GM19043 (cell line): ENCODE measurements around the gene KRT8.
"Not testable (repeated sequence)": the region's sequence is repeated elsewhere in the genome, so short reads cannot be mapped to it uniquely, and the experiment has no call there.

ENCODE experiments used
- ATAC-seq: cut with Tn5 transposase; IDR thresholded peaks from one replicate; pipeline ENCODE4 v1.9.1; 2021; ENCODE audit warnings: low read depth; ENCODE audit not compliant: unreplicated experiment

Gene KRT8

GRCh38 chr12:52876372-52876771 is 28.5 kb downstream of the KRT8 start:
- no peak for ATAC-seq

DNA sequence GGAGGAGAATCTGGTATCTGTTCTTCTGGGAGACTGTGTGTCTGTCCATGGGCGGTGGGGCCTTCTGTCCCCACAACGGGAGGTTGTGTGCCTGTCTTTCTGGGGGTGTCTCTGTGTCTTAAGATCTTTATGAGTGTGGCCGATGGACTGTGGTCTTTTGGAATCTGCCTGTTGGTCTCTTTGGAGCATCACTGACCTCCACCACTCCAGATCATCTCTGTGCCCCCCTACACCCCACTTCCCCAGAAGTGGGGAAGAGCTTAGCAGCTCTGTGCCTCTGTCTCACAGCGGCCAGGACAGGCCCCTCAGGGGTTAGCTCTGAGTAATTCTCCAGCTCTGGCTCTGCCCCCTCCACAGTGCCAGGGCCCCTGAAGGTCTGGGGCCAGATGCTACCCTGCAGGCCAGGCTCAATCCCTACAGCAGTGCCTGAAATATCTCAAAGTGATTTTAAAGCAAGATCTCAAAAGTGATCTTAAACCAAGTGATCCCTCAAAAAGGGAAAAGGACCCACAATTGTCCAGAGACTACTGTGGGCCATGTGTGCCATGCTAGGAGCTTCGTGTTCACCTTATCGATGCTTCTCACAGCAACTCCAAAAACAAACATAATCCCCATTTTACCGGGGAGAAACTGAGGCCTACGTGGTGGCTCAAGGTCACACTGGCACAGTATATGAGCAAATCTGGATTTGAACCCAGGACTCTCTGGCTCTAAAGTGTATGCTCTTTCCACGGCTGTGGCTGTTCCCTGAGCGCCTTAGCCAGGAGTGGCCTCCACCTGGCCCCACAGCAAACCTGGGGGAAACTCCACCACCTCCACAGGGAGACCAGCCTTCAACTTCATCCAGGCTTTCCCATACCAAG is 30.1 kb downstream of the KRT8 start:
- ATAC-seq: no peak

DNA sequence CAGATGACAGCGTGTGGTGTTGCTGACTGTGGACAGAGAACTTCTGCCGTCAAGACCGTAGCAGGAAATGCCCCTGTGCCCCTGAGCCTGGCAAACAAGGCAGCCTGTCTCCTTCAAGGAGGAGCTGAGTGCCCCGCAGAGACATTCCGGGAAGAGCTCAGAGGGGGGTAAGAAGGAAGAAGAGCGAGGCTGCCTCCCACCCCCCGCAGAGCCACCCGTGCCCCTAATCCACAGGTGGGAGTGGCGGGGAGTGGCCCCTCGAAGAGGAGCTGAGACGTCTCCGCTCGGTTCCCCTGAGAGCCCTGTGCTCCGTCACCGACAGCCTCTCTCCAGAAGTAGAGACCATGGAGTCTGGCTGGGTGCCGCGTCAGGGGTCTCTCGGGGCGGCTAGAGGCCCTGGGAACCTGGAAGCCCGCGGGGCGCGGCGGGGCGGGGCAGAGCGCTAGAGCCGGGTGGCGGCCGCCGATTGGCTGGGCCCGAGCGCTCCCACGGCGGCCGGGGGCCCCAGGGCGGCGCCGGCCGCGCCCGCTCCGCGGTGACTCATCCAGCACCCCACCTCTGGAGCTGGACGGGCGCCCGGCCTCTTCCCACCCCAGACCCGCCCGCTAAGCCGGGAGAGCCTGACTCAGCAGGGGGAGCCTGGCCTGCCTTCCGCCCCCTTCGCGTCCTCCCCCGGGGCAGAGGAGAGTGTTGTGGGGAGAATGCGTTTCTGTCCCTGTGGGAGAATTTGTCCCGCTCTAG is 30.9 kb downstream of the KRT8 start:
- ATAC-seq: no peak

- no peak for ATAC-seq
Measured at GRCh38 chr12:52873513-52873831, 31.4 kb downstream of the KRT8 start.

- no peak for ATAC-seq
Measured at GRCh38 chr12:52872644-52873389, 32.1 kb downstream of the KRT8 start.

DNA sequence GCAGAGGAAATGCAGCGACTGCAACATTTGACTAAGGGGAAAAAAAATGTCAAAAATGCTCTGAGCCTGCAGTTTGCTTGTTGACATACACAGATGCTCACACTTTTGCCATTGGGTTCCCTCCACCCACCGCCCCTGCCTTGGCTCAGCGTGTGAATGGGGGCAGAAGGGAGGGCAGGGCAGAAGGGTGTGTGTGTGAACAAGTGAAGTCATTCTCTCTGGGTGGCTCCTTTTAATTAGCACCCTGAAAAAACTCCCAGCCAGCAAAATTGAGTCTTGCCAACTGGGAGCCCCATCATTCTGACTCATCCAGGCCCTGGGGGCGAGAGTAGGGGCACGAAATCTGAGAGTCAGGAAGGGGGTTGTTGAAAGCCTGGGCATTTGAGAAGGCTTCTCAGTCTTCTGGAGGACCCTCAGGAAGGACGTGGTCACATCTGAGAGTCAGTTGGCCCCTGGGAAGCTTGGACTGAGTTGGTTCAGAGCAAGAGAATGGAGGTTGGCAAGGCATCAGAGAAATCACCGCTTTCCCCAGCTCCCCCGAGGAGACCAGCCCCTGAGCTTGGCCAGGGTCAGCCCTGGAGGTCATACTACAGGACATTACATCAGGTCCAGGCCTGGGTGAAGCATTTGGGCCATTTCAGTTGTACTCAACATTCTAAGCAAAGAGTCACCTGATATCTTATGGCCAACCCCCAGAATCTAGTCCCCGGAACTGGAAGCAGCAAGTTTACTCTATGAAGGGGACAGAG is 33.4 kb downstream of the KRT8 start:
- no peak for ATAC-seq

- no peak for ATAC-seq
Measured at GRCh38 chr12:52870361-52871290, 34.2 kb downstream of the KRT8 start.

- ATAC-seq: no peak
Measured at GRCh38 chr12:52867642-52868041, 37.2 kb downstream of the KRT8 start.

- ATAC-seq: no peak
Measured at GRCh38 chr12:52867152-52867551, 37.7 kb downstream of the KRT8 start.

DNA sequence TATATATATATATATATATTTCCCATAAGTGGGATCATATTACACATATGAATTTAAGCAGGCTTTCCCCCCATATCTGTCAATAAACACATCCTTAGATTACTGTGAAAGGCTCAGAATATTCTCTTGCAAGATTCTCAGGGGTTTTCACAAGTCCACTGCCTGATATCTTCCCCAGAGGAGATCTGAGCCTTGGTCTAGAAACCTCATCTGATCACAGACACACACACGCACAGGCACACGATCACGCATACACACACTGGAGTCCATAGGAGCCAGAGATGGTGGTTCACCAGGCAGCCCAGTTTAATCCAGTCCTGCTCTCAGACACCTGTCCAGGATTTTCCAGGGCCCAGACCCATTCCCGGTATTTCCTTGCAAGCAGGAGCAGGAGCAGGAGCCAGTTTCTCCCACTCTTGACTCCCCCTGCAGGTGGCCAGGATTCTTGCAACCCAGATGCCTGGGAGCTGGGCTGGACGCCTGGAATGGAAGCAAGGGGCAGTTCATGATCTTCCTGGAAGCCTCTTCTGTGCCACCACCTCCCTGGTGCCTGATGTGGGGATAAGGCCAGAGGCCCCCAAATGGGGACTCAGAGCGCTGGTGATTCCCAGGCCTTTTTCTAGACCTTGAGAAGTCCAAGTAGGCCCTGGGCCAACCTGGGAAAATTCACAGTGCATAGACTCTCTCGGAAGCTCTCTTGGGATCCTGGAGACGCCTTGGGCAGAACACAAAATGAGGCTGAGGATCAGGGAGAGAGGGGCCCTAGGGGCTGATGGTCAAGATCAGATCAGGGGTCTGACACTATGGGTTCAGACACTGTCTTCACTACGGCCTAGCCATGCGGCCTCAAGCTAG is 39.6 kb downstream of the KRT8 start:
- ATAC-seq: no peak

DNA sequence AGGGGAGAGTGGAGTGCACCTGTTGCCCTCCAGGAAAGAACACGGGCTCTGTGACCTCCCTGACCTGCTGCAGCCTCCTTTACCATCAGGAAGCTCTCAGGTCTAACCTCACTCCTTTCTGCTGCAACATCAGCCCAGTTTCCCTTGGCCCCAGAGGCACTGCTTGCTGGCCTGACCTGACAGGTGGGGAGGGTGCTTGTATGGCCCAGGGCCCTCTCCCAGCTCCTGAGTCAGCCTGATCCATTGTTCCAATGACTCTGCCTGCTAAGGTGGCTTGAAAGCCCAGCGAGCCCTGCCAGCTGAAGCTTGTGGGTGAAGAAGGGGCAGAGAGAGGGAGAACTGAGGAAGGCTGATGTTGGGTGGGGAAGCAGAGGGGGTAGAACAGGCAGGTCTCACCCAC is 42.9 kb downstream of the KRT8 start:
- ATAC-seq: no peak

GRCh38 chr12:52861511-52861910 is 43.4 kb downstream of the KRT8 start:
- ATAC-seq: no peak

DNA sequence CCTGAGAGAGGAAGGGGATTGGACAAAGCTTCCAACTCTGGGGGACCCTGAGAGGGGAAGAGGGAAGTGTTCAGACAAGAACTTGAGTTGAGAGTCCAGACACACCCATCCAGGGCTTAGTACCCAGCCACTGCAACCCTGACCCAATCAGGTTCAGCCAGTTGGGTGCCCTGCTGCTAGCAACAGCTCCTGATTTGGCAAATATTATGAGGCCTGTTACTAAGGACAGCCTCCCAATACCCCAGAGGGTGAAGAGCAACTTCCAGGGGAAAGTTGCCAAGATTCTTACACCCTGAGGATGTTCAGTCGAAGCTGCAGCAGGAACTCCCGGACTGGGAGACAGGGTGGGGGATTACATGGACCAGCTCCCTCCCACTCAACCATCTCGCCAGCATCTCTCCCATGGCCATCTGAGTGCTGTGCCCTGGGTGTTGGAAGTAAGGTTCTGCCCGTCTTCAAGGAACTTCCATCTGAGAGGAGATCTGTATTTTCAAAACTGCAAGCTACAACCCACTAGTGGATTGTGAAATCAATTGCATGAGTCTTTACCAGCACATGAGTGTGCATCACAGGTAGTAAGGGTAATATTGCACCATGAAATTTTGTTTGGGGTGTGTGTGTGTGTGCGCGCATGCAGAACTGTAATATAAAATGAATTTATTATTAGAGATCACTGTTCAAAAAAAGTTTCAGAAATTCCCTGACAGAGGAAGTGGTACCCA is 44.6 kb downstream of the KRT8 start:
- no peak for ATAC-seq

GRCh38 chr12:52857500-52857899 is 47.4 kb downstream of the KRT8 start:
- no peak for ATAC-seq

DNA sequence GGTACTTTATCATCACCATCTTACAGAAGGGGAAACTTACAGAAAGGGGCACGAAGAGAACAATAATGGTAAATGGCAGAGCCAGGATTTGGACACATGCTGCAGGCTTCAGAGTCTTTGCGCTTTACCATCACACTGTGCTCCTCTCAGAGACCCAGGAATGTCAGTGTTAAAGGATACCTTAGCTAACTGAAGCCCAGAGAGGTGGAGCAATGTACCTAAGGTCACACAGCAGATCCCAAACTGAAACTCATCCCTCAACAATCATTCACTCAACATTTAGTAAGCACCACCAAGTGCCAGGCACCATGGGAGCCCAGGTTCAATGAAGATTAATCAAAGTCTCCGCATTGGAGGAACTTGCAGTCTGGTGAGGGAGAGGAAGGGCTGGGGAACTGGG is 48.1 kb downstream of the KRT8 start:
- no peak for ATAC-seq

GRCh38 chr12:52856077-52856476 is 48.8 kb downstream of the KRT8 start:
- ATAC-seq: not testable (repeated sequence)

DNA sequence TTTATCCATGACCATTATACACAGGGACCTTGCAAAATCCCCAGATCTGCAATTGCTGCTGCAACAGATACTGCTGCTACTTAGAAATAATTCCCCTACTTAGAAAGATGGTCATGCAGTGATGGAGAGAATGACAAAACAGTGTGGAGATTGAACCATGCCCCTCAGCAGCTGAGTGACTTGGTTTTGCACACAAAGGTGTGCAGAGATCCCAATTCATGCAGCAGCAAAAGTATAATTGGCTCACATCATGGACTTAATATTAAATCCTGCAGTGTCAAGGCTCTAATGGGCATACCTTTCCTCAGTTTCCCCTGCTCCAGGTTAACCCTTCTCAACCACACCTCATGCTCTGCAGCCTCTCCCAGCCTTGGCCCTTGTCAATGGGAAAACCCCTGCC is 53.1 kb downstream of the KRT8 start:
- no peak for ATAC-seq

DNA sequence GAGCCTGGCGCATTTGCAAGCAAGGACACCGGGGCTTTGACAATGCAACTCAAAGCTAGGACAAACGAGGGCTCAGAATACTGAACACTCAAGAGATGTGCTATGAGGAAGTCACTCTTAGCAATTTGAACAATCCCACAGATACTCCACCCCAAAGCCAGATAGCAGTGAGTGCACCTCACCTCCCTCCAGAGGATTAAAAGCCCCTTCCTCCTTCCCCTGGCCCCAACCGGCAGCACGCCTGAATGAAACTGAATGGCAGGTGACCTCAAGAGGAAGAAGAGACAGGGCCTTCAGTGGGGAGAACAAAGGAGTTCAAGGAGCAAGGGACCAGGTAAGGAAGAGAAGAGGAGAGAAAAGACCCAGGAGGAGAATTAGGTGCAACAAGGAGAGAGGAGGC is 54.2 kb downstream of the KRT8 start:
- ATAC-seq: no peak
